Measurements from ENCODE around the gene GABRD. TPM values are rescaled to one million over a fixed set of nuclear protein-coding genes. Genes with fewer than 3 reads are reported as not detected.

Gene GABRD
- polyA plus RNA-seq, 10 donors = 0.41 to 2.1 (median 0.93) TPM

- DNase-seq = no peak
These were observed 33.0 kb downstream of the GABRD start for GRCh38 chr1:2052054-2052679.

- DNase-seq = no peak
These were observed 33.6 kb downstream of the GABRD start for GRCh38 chr1:2052756-2053155.

GRCh38 chr1:2053217-2053616 is 34.1 kb downstream of the GABRD start:
- no peak for DNase-seq

DNA sequence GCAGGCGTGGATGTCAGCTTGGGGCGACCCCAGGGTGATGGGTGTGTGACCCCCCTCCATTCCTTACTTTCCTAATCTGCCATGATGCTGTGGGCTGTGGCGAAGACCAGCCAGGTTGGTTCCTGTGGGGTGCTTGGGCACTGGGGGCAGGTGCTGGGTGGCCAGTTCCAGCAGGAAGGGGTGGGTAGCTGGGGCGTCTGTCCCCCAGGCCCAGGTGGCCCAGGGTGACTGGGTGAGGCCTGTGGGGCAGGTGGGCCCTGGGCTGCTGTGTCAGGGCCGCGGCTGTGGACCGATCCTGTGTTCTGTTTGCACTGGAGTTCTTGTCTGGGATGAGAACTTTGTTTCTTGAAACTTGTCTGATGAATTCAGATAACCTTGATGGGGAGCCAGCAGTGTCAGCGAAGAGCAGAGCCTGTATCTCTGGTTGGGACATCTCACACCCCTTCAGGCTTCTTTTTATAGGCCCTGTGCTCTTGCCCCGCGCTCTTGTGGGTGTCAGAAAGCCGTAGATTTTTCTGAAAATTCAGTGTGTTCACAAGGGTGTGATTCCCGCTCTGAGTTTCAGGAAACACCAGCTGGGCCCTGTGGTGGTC is 34.7 kb downstream of the GABRD start:
- DNase-seq = no peak

DNA sequence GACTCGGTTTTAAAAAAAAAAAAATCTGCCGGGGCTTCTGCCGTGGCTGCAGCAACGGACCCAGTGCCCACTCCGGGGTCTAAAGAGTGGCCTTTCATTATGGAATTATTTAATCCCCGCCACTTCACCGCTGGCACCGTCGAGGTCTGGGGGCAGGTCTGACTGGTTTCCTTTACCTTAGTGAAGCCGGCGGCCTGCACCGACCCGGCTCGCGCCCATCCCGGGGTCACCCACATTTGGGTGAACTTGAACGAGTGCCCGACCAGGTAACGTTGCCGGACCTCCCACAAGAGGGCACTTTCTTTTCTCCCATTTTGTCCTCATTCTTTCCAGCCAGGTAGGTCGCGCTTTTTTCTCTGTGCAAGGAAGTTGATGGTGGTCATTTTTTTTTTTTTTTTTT is 35.4 kb downstream of the GABRD start:
- no peak for DNase-seq

DNA sequence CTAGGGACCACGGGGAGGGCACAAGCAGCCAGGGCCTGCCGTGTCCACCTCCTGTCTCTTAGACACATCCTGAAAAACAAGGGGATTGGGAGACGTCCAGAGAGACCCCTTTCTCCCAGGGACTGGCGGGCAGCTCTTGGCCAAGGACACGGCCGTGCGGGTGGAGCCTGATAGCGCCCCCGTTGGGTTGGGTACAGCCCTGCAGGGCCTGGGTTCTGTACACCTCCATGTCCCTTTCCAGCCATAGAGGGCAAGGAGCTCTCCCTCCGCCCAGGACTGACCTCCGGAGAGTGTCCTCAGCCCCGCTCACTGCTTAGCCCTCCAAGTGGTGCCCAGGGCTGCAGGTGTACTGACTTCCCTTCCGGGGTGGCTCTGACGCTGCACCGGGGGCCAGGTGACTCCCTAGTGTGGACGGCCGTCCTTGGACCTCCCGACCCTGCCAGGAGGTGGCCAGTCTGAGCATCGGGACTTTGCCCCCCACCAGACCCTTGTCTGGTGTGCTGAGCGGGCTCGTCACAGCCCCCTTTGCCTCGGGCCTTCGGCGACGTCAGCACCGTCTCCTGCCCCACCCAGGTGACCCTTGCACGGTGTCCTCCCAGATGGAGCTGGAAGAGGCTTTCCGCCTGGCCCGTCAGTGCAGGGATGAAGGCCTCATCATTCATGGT is 36.9 kb downstream of the GABRD start:
- no peak for DNase-seq

DNA sequence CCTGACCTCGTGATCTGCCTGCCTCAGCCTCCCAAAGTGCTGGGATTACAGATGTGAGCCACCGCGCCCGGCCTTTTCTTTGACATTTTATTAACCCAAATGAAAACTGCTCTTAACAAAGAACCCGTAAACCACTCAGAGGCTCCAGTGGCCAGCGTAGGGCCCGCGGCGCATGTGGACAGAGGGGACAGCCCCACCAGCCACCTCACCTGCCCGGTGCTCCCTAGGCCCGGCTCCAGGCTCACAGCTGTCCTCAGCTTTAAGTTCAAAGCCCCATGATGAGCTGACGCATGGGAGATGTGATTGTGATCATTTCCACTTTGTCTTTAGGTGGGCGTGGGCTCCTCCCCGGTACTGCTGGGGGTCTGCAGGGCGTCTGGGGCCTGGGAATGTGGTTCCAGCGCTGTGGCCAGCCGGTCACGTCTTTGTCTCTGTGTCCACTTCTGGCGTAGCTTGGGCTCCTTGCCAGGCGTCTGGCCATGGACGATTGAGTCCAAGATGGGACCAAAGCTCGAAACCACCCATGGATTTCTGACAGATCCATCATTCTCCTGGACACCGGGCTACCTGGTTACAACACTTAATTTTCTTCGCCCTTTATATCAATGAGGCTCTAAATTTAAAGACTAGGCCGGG is 37.9 kb downstream of the GABRD start:
- no peak for DNase-seq

DNA sequence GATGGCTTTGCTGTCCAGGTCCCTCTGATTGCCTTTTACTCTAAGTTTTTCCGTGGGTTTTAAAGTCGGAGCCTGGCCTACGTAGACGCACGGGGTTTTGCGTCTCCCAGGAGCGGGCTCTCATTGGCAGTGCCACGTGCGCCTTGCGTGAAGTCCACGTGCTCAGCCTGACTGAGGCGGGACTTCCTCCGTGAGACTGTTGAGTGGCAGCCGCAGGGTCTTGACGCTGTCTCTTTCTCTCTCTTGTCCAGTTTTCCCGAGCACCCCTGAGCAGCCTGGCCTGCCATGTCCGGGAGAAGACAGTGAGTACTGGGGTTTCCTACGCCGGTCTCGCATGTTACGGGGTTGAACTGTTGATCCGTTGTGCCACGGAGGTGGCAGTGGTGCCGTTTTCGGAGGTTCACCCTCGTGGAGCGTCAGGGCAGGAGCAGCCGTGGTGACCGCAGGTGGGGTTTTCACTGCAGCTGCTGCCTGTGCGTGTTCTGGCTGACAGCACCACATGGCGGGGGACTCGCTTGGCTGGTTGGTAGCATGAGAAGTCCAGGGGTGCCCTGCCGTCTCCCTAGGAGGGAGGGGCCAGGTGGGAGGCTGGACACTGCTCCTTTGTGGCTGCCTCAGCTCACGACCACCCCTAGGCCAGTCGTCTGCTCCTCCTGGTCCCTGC is 40.3 kb downstream of the GABRD start:
- no peak for DNase-seq

DNA sequence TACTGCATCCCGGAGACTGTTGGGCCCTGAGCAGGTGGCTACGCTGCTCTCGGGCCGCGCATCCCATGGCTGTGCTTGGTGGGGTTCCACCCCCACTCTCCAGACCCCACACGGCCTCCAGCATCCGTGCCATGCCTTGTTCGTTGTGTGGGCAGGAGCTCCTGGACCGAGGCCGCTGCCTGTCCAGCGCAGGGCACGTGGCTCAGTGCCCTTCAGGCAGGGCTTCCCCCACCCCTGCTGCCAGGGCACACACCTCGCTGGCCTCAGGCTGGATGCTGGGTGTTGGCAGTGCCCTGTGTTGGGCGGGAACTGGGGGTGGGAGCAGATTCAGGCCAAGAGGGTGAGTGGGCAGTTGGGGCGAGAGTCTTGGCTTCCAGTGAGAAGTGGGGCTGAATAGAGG is 40.9 kb downstream of the GABRD start:
- DNase-seq = no peak

GRCh38 chr1:2060535-2060934 is 41.4 kb downstream of the GABRD start:
- no peak for DNase-seq

- DNase-seq = no peak
These were observed 42.1 kb downstream of the GABRD start for GRCh38 chr1:2061065-2061778.

DNA sequence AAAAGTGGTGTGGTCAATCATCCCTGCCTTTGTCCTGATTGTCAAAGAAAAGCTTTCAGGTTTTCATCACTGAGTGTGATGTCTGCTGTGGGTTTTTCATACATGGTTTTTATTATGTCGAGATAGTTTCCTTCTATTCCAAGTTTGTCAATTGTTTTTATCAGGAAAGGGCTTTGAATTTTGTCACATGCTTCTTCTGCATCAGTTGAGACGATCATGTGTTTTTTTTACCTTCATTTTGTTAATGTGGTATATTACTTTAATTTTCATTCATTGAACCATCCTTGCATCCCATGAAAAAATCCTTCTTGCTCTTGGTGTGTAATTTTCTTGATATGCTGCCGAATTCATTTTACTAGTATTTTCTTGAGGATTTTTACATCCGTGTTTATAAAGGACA is 46.6 kb downstream of the GABRD start:
- no peak for DNase-seq

- DNase-seq = no peak
These were observed 48.2 kb downstream of the GABRD start for GRCh38 chr1:2067393-2067792.

GRCh38 chr1:2067981-2068380 is 48.8 kb downstream of the GABRD start:
- DNase-seq = no peak

DNA sequence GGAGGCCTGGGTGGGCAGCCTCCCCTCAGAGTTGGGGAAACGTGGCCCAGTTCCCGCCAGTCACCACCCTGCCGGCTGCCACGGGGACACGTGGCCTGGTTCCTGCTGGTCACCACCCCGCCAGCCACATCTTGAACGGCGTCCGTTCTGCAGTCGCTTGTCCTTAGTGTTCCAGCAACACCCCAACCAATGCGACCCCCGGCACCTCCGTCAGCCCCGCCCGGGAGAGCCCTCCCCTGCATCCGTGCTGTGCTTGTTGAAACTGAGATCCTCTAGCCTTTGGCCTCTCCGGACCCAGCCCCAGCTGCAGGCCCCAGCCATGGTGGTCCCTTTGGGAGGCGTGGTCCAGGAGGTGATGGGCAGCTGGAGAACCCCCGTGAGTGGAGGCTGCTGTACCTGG is 49.8 kb downstream of the GABRD start:
- DNase-seq = no peak

DNA sequence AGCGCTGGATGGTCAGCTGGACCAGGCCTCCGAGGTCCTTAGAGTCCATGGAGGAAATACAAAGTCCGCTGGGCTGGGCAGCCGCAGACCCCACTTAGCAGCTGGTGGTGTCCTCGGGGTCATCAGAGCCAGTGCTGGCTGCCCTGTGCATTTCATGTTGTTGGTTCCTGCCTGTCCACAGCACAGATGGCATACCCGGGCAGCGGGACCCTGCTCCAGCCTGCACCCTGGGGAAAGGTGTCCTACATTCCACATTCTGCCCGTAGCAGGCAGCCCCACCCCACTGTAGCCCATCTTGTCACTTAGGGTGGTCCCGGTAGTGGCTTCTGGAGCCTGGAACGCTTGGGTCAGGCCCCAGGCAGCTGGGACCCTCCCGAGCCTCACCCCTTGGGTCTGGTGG is 50.9 kb downstream of the GABRD start:
- DNase-seq = no peak

DNA sequence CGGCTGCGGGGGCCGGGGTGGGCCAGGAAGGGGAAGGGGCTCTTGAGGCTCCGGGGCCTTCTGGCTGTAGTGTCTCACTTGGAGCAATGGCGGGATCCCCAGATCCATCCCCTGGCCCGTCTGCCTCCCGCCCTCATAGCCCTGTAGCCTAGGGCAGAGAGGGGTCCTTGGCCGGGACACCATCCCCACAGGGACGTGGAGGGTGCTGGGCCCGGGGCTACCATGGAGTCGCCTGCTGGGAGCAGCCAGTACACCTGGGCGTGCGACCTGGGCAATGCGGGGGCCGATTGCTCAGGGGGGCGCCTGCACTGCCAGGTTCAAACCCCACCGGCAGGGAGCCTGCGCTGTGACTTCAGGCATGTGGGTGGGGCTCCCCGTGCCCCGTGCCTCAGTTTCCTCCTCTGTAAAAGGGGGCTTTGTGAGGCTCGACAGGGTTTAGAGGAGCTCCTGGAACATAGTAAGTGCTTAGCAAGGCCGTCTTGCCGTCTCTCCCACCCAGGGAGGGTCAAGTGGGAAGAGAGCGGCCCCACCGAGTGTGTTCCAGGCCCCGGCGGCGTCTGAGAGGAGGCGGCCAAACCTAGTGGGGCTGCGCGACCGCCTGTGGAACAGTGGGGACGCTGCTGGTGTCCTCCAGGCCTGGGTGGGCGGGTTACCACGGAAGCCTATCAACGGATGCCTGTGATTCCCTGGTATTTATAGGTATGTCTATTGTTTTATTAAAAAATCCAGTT is 51.8 kb downstream of the GABRD start:
- no peak for DNase-seq

DNA sequence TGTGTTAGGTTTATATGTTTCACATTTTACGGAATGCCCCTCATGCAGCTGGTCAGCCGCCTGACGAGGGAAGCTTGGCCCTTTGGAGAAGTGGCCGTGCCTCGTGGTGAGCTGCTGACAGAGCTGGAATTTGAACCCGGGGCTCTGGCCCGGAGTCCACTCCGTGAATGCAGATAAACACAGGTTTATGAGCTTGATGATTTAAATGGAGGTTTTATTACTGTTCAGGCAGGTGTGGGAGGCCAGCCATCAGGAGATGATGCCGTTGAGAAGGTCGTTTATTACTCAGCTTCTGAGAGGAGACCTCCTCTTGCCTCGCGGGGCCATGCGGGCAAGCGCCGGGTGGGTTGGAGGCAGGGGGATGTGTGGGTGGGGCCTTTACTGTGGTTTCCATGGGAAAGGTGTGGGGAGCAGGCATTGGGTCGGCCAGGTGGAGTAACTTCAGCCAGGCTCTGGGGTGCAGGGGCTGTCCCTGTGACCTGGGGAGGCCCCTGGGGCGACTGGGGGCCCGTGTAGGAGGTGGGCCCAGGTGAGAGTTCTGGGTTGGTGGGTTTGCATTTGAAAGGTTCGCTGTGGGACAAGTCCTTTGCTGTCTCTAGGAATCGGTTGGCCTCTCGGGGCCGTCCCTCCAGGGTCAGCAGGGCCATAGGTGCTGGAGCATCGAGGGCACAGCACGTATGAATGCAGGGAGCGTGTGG is 53.1 kb downstream of the GABRD start:
- DNase-seq = peak in 1 of 3 donors; percentile 49

DNA sequence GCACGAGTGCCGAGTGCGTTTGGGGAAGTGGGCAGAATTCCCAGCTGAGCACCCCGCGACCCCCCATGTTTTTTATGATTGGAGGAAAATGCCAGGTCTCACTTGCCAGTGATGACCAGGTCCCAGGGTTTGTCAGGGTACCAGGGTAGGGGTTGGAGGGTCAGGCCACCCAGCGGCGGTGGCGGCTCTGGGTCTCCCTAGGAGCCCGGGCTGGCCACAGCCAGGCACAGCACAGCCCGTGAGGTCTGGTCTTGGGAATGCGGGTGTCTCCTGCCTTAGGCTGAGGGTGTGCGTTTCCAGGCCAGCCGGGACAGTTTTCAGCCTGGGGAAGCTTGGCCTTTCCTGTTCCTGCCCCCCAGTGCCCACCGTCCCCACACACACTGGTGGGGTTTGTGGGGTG is 53.7 kb downstream of the GABRD start:
- DNase-seq = no peak
